ENCODE results near the gene EXPH5. TPM values are rescaled to one million over a fixed set of nuclear protein-coding genes. Genes with fewer than 3 reads are reported as not detected.

EXPH5 gene
- total RNA-seq, 2 donors from 2014 or later, result 2.3 to 2.9 TPM

GRCh38 chr11:108622341-108622740 lies 28.8 kb upstream of the EXPH5 start:
- no peaks in the 10 kb centered on the region for H3K4me1 ChIP-seq
- ATAC-seq (no peak), DNase-seq (no peak)
- no peaks in the 10 kb centered on the region for H3K36me3 ChIP-seq (replicated peaks in 1 of 2; ENCODE audit: insufficient read depth in 1 of 2, low read depth in 2 of 2)
- WGBS, 2 donors, result 60 to 82% methylated on average over 2 of the region's 2 CpGs
- no peak overlapping the region for H3K4me3 ChIP-seq
- no peak overlapping the region for H3K27ac ChIP-seq
- no peaks in the 10 kb centered on the region for H3K27me3 ChIP-seq
- intact Hi-C loops (cut with DNase I), result no loop called here
- TF ChIP-seq CTCF (IDR thresholded peaks at IDR 0.05), result no peak
- no peak for TF ChIP-seq POLR2A (IDR thresholded peaks at IDR 0.05)
- H3K9me3 ChIP-seq, result no peaks in the 10 kb centered on the region

GRCh38 chr11:108620958-108621772 lies 27.6 kb upstream of the EXPH5 start:
- TF ChIP-seq POLR2A (IDR thresholded peaks at IDR 0.05), result no peak
- TF ChIP-seq CTCF (IDR thresholded peaks at IDR 0.05), result no peak
- DNase-seq, result no peak
- Histone ChIP-seq H3K9me3 (no peaks in the 10 kb centered on the region), H3K4me1 (no peaks in the 10 kb centered on the region), H3K4me3 (no peak overlapping the region), H3K27me3 (no peaks in the 10 kb centered on the region), H3K27ac (no peak overlapping the region), H3K36me3 (replicated peaks in 1 of 2; ENCODE audit: insufficient read depth in 1 of 2, low read depth in 2 of 2) (no peaks in the 10 kb centered on the region)
- intact Hi-C loops (cut with DNase I), result no loop called here
- 83% methylated on average over 2 of the region's 2 CpGs for WGBS, 2 donors
- ATAC-seq, result no peak

- DNase-seq (no peak), ATAC-seq (no peak)
- Histone ChIP-seq H3K27ac (no peak overlapping the region), H3K27me3 (no peaks in the 10 kb centered on the region), H3K36me3 (replicated peaks in 1 of 2; ENCODE audit: insufficient read depth in 1 of 2, low read depth in 2 of 2) (no peaks in the 10 kb centered on the region), H3K4me1 (no peaks in the 10 kb centered on the region), H3K4me3 (no peak overlapping the region), H3K9me3 (no peaks in the 10 kb centered on the region)
- intact Hi-C loops (cut with DNase I), result no loop called here
- TF ChIP-seq CTCF (IDR thresholded peaks at IDR 0.05) (no peak), POLR2A (IDR thresholded peaks at IDR 0.05) (no peak)
- WGBS, 2 donors, result 62 to 79% methylated on average over 1 of the region's 1 CpG
Measured at GRCh38 chr11:108618529-108618928, 25.0 kb upstream of the EXPH5 start.

- ATAC-seq (no peak), DNase-seq (no peak)
- no peaks in the 10 kb centered on the region for H3K36me3 ChIP-seq (replicated peaks in 1 of 2; ENCODE audit: insufficient read depth in 1 of 2, low read depth in 2 of 2)
- intact Hi-C loops (cut with DNase I), result no loop called here
- 62 to 64% methylated on average over 4 of the region's 4 CpGs for WGBS, 2 donors
- H3K4me1 ChIP-seq, result no peaks in the 10 kb centered on the region
- no peaks in the 10 kb centered on the region for H3K27me3 ChIP-seq
- TF ChIP-seq POLR2A (IDR thresholded peaks at IDR 0.05), result no peak
- TF ChIP-seq CTCF (IDR thresholded peaks at IDR 0.05), result no peak
- no peak overlapping the region for H3K4me3 ChIP-seq
- no peaks in the 10 kb centered on the region for H3K9me3 ChIP-seq
- no peak overlapping the region for H3K27ac ChIP-seq
Measured at GRCh38 chr11:108617055-108617454, 23.5 kb upstream of the EXPH5 start.

GRCh38 chr11:108616549-108616948 lies 23.0 kb upstream of the EXPH5 start:
- DNase-seq, result no peak
- no peak overlapping the region for H3K4me3 ChIP-seq
- no peak overlapping the region for H3K27ac ChIP-seq
- intact Hi-C loops (cut with DNase I), result no loop called here
- TF ChIP-seq POLR2A (IDR thresholded peaks at IDR 0.05) (no peak), CTCF (IDR thresholded peaks at IDR 0.05) (no peak)
- no peak for ATAC-seq
- no peaks in the 10 kb centered on the region for H3K4me1 ChIP-seq
- 80 to 82% methylated on average over 3 of the region's 3 CpGs for WGBS, 2 donors
- no peaks in the 10 kb centered on the region for H3K27me3 ChIP-seq
- no peaks in the 10 kb centered on the region for H3K36me3 ChIP-seq (replicated peaks in 1 of 2; ENCODE audit: insufficient read depth in 1 of 2, low read depth in 2 of 2)
- H3K9me3 ChIP-seq, result no peaks in the 10 kb centered on the region

Measured in body of pancreas (tissue), 4 donors.